HepG2 (cell line): Measurements from ENCODE around the gene TFAM. TPM values are rescaled to one million over a fixed set of nuclear protein-coding genes. Genes with fewer than 3 reads are reported as not detected.

Source experiments
- ATAC-seq: fragments of 200-7000 bp; cut with Tn5 transposase; 3 replicates; pipeline ENCODE4 v1.9.1; 2020; ENCODE audit warnings: mild to moderate bottlenecking, moderate library complexity
- BruUV-seq: library from RNA; stranded (reverse); fragments of 400-500 nt; replicated peaks from 2 replicates; lab custom pipeline; 2021; lab: Mats Ljungman, UMichigan
- CTCF ChIA-PET: fragments of 300-600 bp; formaldehyde crosslinking; extraction: SDS; loops from one replicate; lab custom pipeline; 2021; ENCODE audit warnings: low total read pairs, inconsistent platforms, low intra/inter-chr PET ratio; lab: Yijun Ruan, JAX
- POLR2A ChIA-PET: fragments of 350-600 bp; sonication (Branson Sonifier 250); formaldehyde crosslinking; loops from one replicate; lab custom pipeline; 2020; ENCODE audit warnings: antibody characterized with exemption, inconsistent platforms; lab: Yijun Ruan, JAX
- DNase-seq: peaks from one replicate; pipeline ENCODE4 v3.0.0-alpha.2; 2015; ENCODE audit warnings: low spot score
- FAIRE-seq: peaks from 3 replicates; lab custom pipeline; 2011; peaks lifted over from hg19 to GRCh38; lab: Jason Lieb, UNC
- H2AFZ ChIP-seq: one replicate; pipeline ENCODE4 v1.6.1; 2011; ENCODE audit warnings: low read length, inconsistent platforms
- H3K27ac ChIP-seq: fragments of 300-600 bp; 3 replicates; pipeline ENCODE4 v1.8.0; 2011; ENCODE audit warnings: mixed run types, mild to moderate bottlenecking, mixed read lengths, low read length, inconsistent platforms; ENCODE audit not compliant: insufficient read depth; ENCODE audit errors: extremely low read length
- H3K27me3 ChIP-seq, 2 experiments: fragments of 200-600 bp in 1 of 2; 2 replicates in 1 of 2; 3 replicates in 1 of 2; pipeline versions ENCODE4 v1.6.0 to v1.8.0; 2011; ENCODE audit warnings: low read length in 2 of 2, mild to moderate bottlenecking in 2 of 2, moderate library complexity in 2 of 2, inconsistent platforms in 1 of 2; ENCODE audit not compliant: insufficient read depth in 2 of 2, control insufficient read depth in 1 of 2
- H3K36me3 ChIP-seq, 2 experiments: fragments of 200-600 bp in 1 of 2; replicated peaks in 1 of 2; 2 replicates in 1 of 2; 3 replicates in 1 of 2; pipeline versions ENCODE4 v1.5.1 to v1.8.0; 2011; ENCODE audit warnings: low read length in 2 of 2, inconsistent platforms in 1 of 2; ENCODE audit not compliant: insufficient read depth in 2 of 2, control insufficient read depth in 1 of 2
- H3K4me1 ChIP-seq: 2 replicates; pipeline ENCODE4 v1.5.1; 2012; ENCODE audit warnings: low read length, inconsistent platforms; ENCODE audit not compliant: insufficient read depth
- H3K4me2 ChIP-seq: 2 replicates; pipeline ENCODE4 v1.6.0; 2011; ENCODE audit warnings: low read depth, low read length, inconsistent platforms
- H3K4me3 ChIP-seq, 3 experiments: fragments of 200-600 bp in 1 of 3; sonication (generic), shearing (Covaris generic) in 1 of 3; replicated peaks in 1 of 3; 2 replicates each; pipeline ENCODE4 v1.5.1; 2011 to 2016; ENCODE audit warnings: low read length in 3 of 3, inconsistent platforms in 2 of 3, low read depth in 2 of 3, mild to moderate bottlenecking in 2 of 3, control low read depth in 1 of 3, mixed read lengths in 1 of 3; ENCODE audit not compliant: insufficient read depth in 1 of 3
- H3K79me2 ChIP-seq: one replicate; pipeline ENCODE4 v1.6.1; 2011; ENCODE audit warnings: low read length, inconsistent platforms; ENCODE audit not compliant: insufficient read depth
- H3K9ac ChIP-seq: 2 replicates; pipeline ENCODE4 v1.6.0; 2011; ENCODE audit warnings: mild to moderate bottlenecking, low read depth, low read length, inconsistent platforms; ENCODE audit not compliant: insufficient read depth
- H3K9me3 ChIP-seq: 2 replicates; pipeline ENCODE4 v1.5.1; 2012; ENCODE audit warnings: mild to moderate bottlenecking, low read length
- H4K20me1 ChIP-seq: 2 replicates; pipeline ENCODE4 v1.6.0; 2011; ENCODE audit warnings: inconsistent platforms, mild to moderate bottlenecking, low read length, moderate library complexity; ENCODE audit not compliant: insufficient read depth
- ATAD3A ChIP-seq: sonication (generic); formaldehyde crosslinking; IDR thresholded peaks from 2 replicates; pipeline ENCODE4 v1.4.0; 2020; ENCODE audit warnings: missing genetic modification reagents
- NFE2L2 ChIP-seq: fragments of 150-350 bp; IDR thresholded peaks from 2 replicates; pipeline ENCODE4 v1.6.1; 2014; ENCODE audit warnings: low read length
- ZNF850 ChIP-seq: sonication (generic); formaldehyde crosslinking; conservative IDR thresholded peaks from 2 replicates; pipeline ENCODE4 v1.9.0; 2021; ENCODE audit warnings: mild to moderate bottlenecking, missing genetic modification reagents
- WGBS: methylation state at CpG from one replicate; pipeline ENCODE4 v1.1.6; 2017; ENCODE audit warnings: low lambda C conversion rate; 5-methylcytosine and 5-hydroxymethylcytosine counted together
- in situ Hi-C: cut with HindIII; loops from 2 replicates; pipeline ENCODE4 v1.10.0; 2017; ENCODE audit warnings: low pct_unique_long_range_greater_than_20kb; ENCODE audit not compliant: extremely low pct_ligation_motif_present
- intact Hi-C: fragments of 100-400 bp; cut with micrococcal nuclease; formaldehyde crosslinking; loops from one replicate; pipeline ENCODE4 v1.10.0; 2022; ENCODE audit not compliant: unreplicated experiment
- polyA plus RNA-seq, 8 experiments: library from polyadenylated mRNA; depleted of rRNA in 3 of 8; stranded (reverse) in 7 of 8; unstranded in 1 of 8; fragments of >200 nt; fragmentation: Illumina TruSeq in 4 of 8; extraction: Trizol in 4 of 8; gene quantifications; 2 replicates each; pipeline versions ENCODE4 v1.2.1 to v1.2.3, GENCODE V29; 2011 to 2016; ENCODE audit warnings: low read depth in 4 of 8, missing spikeins in 1 of 8, mixed read lengths in 1 of 8; ENCODE audit not compliant: insufficient read depth in 1 of 8
- total RNA-seq, 5 experiments: library from RNA; depleted of rRNA; stranded (reverse); fragments of >200 nt; fragmentation: Illumina TruSeq; extraction: Trizol; gene quantifications; 2 replicates each; pipeline ENCODE4 v1.2.3, GENCODE V29; 2016; ENCODE audit warnings: low read depth in 1 of 5

TFAM gene
- total and polyA plus RNA-seq, 2 of the 13 experiments (the other 11 are each of a cell fraction or from before 2014, with no cell fraction given), result 18.4 to 125 TPM

DNA sequence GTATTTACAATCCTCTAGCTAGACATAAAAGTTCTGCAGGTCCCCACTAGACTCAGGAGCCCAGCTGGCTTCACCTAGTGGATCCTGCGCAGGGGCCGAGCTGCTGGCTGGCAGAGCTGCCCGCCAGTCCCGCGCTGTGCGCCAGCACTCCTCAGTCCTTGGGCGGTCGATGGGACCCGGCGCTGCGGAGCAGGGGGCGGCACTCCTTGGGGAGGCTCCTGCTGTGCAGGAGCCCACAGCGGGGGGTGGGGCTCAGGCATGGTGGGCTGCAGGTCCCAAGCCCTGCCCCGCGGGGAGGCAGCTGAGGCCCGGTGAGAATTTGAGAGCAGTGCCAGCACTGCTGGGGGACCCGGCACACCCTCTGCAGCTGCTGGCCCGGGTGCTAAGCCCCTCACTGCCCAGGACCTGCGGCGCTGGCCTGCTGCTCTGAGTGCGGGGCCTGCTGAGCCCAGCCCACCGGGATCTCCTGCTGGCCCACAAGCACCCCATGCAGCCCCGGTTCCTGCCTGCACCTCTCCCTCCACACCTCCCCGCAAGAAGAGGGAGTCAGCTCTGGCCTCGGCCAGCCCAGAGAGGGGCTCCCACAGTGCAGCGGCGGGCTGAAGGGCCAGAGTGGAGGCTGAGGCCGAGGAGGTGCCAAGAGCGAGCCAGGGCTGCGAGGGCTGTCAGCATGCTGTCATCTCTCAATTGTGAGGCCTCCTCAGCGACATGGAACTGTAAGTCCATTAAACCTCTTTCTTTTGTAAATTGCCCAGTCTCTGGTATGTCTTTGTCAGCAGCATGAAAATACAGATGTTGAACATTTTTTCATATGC lies 63.1 kb downstream of the TFAM start:
- TF ChIP-seq ZNF850 (CRISPR knock-in tag) (peak; percentile 88; the same call in 1 of the 2 replicates), ATAD3A (CRISPR knock-in tag) (no peak), NFE2L2 (no peak)
- no TSS peak for BruUV-seq
- H3K4me2 ChIP-seq, result no peak overlapping the region
- no peaks in the 10 kb centered on the region for H3K79me2 ChIP-seq
- FAIRE-seq (no peak), DNase-seq (no peak), ATAC-seq (no peak)
- ChIA-PET CTCF (no interaction called here), POLR2A (no interaction called here)
- no peaks in the 10 kb centered on the region for H3K36me3 ChIP-seq
- H3K27ac ChIP-seq, result no peak overlapping the region
- H3K9me3 ChIP-seq, result no peaks in the 10 kb centered on the region
- in situ Hi-C loops, result no loop called here
- 83% methylated on average over 8 of the region's 31 CpGs for WGBS
- no peak overlapping the region for H3K9ac ChIP-seq
- peaks cover 27% of the 10 kb centered on the region for H3K4me1 ChIP-seq
- H4K20me1 ChIP-seq, result no peaks in the 10 kb centered on the region
- H2AFZ ChIP-seq, result no peak overlapping the region
- intact Hi-C loops, result no loop called here
- no peak overlapping the region for H3K4me3 ChIP-seq
- no peaks in the 10 kb centered on the region for H3K27me3 ChIP-seq

Other genes with a start within 250 kb of the TFAM start
- gene IPMK, start 117.5 kb upstream of the TFAM start, total RNA-seq (2016; rRNA removed; fragmentation: Illumina TruSeq; extraction: Trizol), result 3.9 and 5.4 TPM in 2 replicates
- gene IPMK, start 117.5 kb upstream of the TFAM start, polyA plus RNA-seq (2011; rRNA removed), result 1.9 and 2.7 TPM in 2 replicates
- gene CISD1, start 116.2 kb upstream of the TFAM start, total RNA-seq (2016; rRNA removed; fragmentation: Illumina TruSeq; extraction: Trizol), result 78.9 and 92.2 TPM in 2 replicates
- 47.8 and 63.4 TPM in 2 replicates for gene CISD1, start 116.2 kb upstream of the TFAM start, polyA plus RNA-seq (2011; rRNA removed)
- 6.2 and 7.9 TPM in 2 replicates for gene UBE2D1, start 50.4 kb upstream of the TFAM start, total RNA-seq (2016; rRNA removed; fragmentation: Illumina TruSeq; extraction: Trizol)
- gene UBE2D1, start 50.4 kb upstream of the TFAM start, polyA plus RNA-seq (2011; rRNA removed), result 10.6 and 13.8 TPM in 2 replicates
- gene BICC1, start 127.5 kb downstream of the TFAM start, total RNA-seq (2016; rRNA removed; fragmentation: Illumina TruSeq; extraction: Trizol), result 0.15 and 0.18 TPM in 2 replicates
- 1.3 and 1.5 TPM in 2 replicates for gene BICC1, start 127.5 kb downstream of the TFAM start, polyA plus RNA-seq (2011; rRNA removed)